HEK293 (cell line): ENCODE measurements around the gene MUC4.

Experiments used
- CTCF ChIA-PET: fragments of 350-600 bp; formaldehyde crosslinking; extraction: SDS; loops from one replicate; lab custom pipeline; 2021; ENCODE audit warnings: antibody characterized with exemption; lab: Yijun Ruan, JAX
- POLR2A ChIA-PET: fragments of 300-600 bp; formaldehyde crosslinking; extraction: SDS; loops from one replicate; lab custom pipeline; 2020; ENCODE audit warnings: antibody characterized with exemption, inconsistent platforms; lab: Yijun Ruan, JAX
- H3K27ac ChIP-seq: fragments of 200-500 bp; sonication (Bioruptor generic); 2 replicates; pipeline ENCODE4 v1.5.1; 2014; ENCODE audit warnings: low read depth, low read length, control low read depth, inconsistent platforms; ENCODE audit errors: extremely low read depth
- H3K36me3 ChIP-seq, 2 experiments: fragments of 200-500 bp in 1 of 2; sonication (Bioruptor generic) in 1 of 2; 1 replicate in 1 of 2; 2 replicates in 1 of 2; pipeline ENCODE4 v1.5.1; 2014 to 2017; ENCODE audit warnings: inconsistent platforms in 2 of 2, low read length in 2 of 2; ENCODE audit not compliant: control insufficient read depth in 2 of 2, insufficient read depth in 1 of 2
- H3K4me1 ChIP-seq: fragments of 200-500 bp; sonication (Bioruptor generic); 2 replicates; pipeline ENCODE4 v1.5.1; 2014; ENCODE audit warnings: mild to moderate bottlenecking, low read length, inconsistent platforms; ENCODE audit not compliant: control insufficient read depth, insufficient read depth
- H3K4me3 ChIP-seq: 2 replicates; pipeline ENCODE4 v1.5.1; 2011; ENCODE audit warnings: low read depth, mild to moderate bottlenecking, control low read depth, low read length, moderate library complexity
- H3K9me3 ChIP-seq: fragments of 200-500 bp; sonication (Bioruptor generic); 2 replicates; pipeline ENCODE4 v1.5.1; 2014; ENCODE audit warnings: low read depth, low read length, inconsistent platforms; ENCODE audit not compliant: control insufficient read depth, insufficient read depth
- BCL11B ChIP-seq: fragments of 450-650 bp; formaldehyde crosslinking; IDR thresholded peaks from 2 replicates; pipeline ENCODE4 v1.5.1; 2016; ENCODE audit warnings: low read depth, missing biosample characterization, missing genetic modification characterization
- HOXD13 ChIP-seq: sonication (generic); formaldehyde crosslinking; IDR thresholded peaks from 2 replicates; pipeline ENCODE4 v1.8.0; 2022; ENCODE audit warnings: missing genetic modification reagents, borderline replicate concordance
- KLF9 ChIP-seq: fragments of 450-650 bp; formaldehyde crosslinking; IDR thresholded peaks from 2 replicates; pipeline ENCODE4 v1.5.1; 2016; ENCODE audit warnings: missing biosample characterization, missing genetic modification characterization, low read depth
- PRDM1 ChIP-seq: fragments of 450-650 bp; formaldehyde crosslinking; IDR thresholded peaks from 2 replicates; pipeline ENCODE4; 2016; ENCODE audit warnings: missing biosample characterization, missing genetic modification characterization
- PRDM6 ChIP-seq: fragments of 450-650 bp; formaldehyde crosslinking; IDR thresholded peaks from 2 replicates; pipeline ENCODE4 v1.5.1; 2017; ENCODE audit warnings: missing biosample characterization, missing genetic modification characterization
- SALL2 ChIP-seq: fragments of 450-650 bp; formaldehyde crosslinking; IDR thresholded peaks from 2 replicates; pipeline ENCODE4 v1.5.0; 2017; ENCODE audit warnings: missing biosample characterization, mild to moderate bottlenecking, missing genetic modification characterization, borderline replicate concordance
- TCF7L2 ChIP-seq: IDR thresholded peaks from 2 replicates; pipeline ENCODE4 v1.6.1; 2011; ENCODE audit warnings: low read depth, mild to moderate bottlenecking, inconsistent platforms, low read length, moderate library complexity, borderline replicate concordance
- ZBTB17 ChIP-seq: fragments of 450-650 bp; formaldehyde crosslinking; IDR thresholded peaks from 2 replicates; pipeline ENCODE4 v1.5.1; 2016; ENCODE audit warnings: missing biosample characterization, missing genetic modification characterization
- ZFP3 ChIP-seq: fragments of 450-650 bp; formaldehyde crosslinking; IDR thresholded peaks from 2 replicates; pipeline ENCODE4 v1.5.1; 2016; ENCODE audit warnings: low read depth, missing biosample characterization, missing genetic modification characterization
- ZNF157 ChIP-seq: fragments of 450-650 bp; formaldehyde crosslinking; IDR thresholded peaks from 2 replicates; pipeline ENCODE4 v1.5.1; 2016; ENCODE audit warnings: missing biosample characterization, missing genetic modification characterization
- ZNF169 ChIP-seq: fragments of 450-650 bp; formaldehyde crosslinking; IDR thresholded peaks from 2 replicates; pipeline ENCODE4 v1.5.1; 2016; ENCODE audit warnings: missing biosample characterization, missing genetic modification characterization
- ZNF239 ChIP-seq: fragments of 450-650 bp; formaldehyde crosslinking; IDR thresholded peaks from 2 replicates; pipeline ENCODE4 v1.5.1; 2016; ENCODE audit warnings: missing biosample characterization, missing genetic modification characterization
- ZNF292 ChIP-seq: fragments of 450-650 bp; formaldehyde crosslinking; IDR thresholded peaks from 2 replicates; pipeline ENCODE4 v1.5.1; 2016; ENCODE audit warnings: low read depth, missing biosample characterization, missing genetic modification characterization, borderline replicate concordance
- ZNF366 ChIP-seq: fragments of 450-650 bp; formaldehyde crosslinking; conservative IDR thresholded peaks from 2 replicates; pipeline ENCODE4 v1.5.1; 2016; ENCODE audit warnings: missing biosample characterization, missing genetic modification characterization
- ZNF404 ChIP-seq: fragments of 450-650 bp; formaldehyde crosslinking; IDR thresholded peaks from 2 replicates; pipeline ENCODE4 v1.5.1; 2017; ENCODE audit warnings: missing biosample characterization, missing genetic modification characterization
- ZNF423 ChIP-seq: fragments of 450-650 bp; formaldehyde crosslinking; IDR thresholded peaks from 2 replicates; pipeline ENCODE4 v1.5.1; 2016; ENCODE audit warnings: missing biosample characterization, missing genetic modification characterization
- ZNF529 ChIP-seq: fragments of 450-650 bp; formaldehyde crosslinking; IDR thresholded peaks from 2 replicates; pipeline ENCODE4 v1.5.1; 2017; ENCODE audit warnings: missing genetic modification characterization, missing biosample characterization; ENCODE audit not compliant: insufficient replicate concordance
- ZNF629 ChIP-seq: fragments of 450-650 bp; formaldehyde crosslinking; IDR thresholded peaks from 2 replicates; pipeline ENCODE4 v1.5.1; 2017; ENCODE audit warnings: missing biosample characterization, missing genetic modification characterization
- ZNF645 ChIP-seq: fragments of 450-650 bp; formaldehyde crosslinking; IDR thresholded peaks from 2 replicates; pipeline ENCODE4; 2016; ENCODE audit warnings: missing biosample characterization, missing genetic modification characterization
- ZNF670 ChIP-seq: fragments of 450-650 bp; formaldehyde crosslinking; IDR thresholded peaks from 2 replicates; pipeline ENCODE4 v1.5.1; 2016; ENCODE audit warnings: missing biosample characterization, missing genetic modification characterization, low read depth
- ZNF747 ChIP-seq: fragments of 450-650 bp; formaldehyde crosslinking; IDR thresholded peaks from 2 replicates; pipeline ENCODE4 v1.5.1; 2016; ENCODE audit warnings: missing biosample characterization, missing genetic modification characterization
- ZSCAN30 ChIP-seq: fragments of 450-650 bp; IDR thresholded peaks from 2 replicates; pipeline ENCODE4 v1.5.1; 2018; ENCODE audit warnings: missing biosample characterization, mild to moderate bottlenecking, missing genetic modification characterization, moderate library complexity
- ZSCAN4 ChIP-seq: fragments of 450-650 bp; formaldehyde crosslinking; IDR thresholded peaks from 2 replicates; pipeline ENCODE4 v1.5.1; 2017; ENCODE audit warnings: missing biosample characterization, missing genetic modification characterization

Gene MUC4

GRCh38 chr3:195757438-195757770, 54.3 kb downstream of the MUC4 start (continued):
- no peak for TF ChIP-seq ZNF157
- TF ChIP-seq ZNF747 (tag by site-specific recombination) = no peak
- TF ChIP-seq HOXD13 (CRISPR knock-in tag) = no peak
- TF ChIP-seq PRDM6 (tag by site-specific recombination) = no peak
- no peak for TF ChIP-seq ZNF292 (tag by site-specific recombination)

- POLR2A ChIA-PET = no interaction called here
- H3K27ac ChIP-seq = no peak overlapping the region
- no peaks in the 10 kb centered on the region for H3K4me1 ChIP-seq
- no peak for TF ChIP-seq TCF7L2
- no peak for TF ChIP-seq ZNF239 (tag by site-specific recombination)
- no peak for TF ChIP-seq SALL2 (tag by site-specific recombination)
- TF ChIP-seq ZBTB17 (tag by site-specific recombination) = no peak
- no peak for TF ChIP-seq ZNF169 (tag by site-specific recombination)
- no peak for TF ChIP-seq ZSCAN30 (tag by site-specific recombination)
- TF ChIP-seq BCL11B = no peak
- TF ChIP-seq ZNF292 (tag by site-specific recombination) = no peak
- 0 out of 2 replicates have a peak, but pooled peaks have one; percentile 22 for TF ChIP-seq ZSCAN4
- no peak for TF ChIP-seq ZNF157
- TF ChIP-seq KLF9 (tag by site-specific recombination) = no peak
- TF ChIP-seq ZNF366 (tag by site-specific recombination) = peak; percentile 71
- TF ChIP-seq PRDM1 (tag by site-specific recombination) = peak; percentile 94
- no peak for TF ChIP-seq ZNF529 (tag by site-specific recombination)
- TF ChIP-seq ZFP3 (tag by site-specific recombination) = no peak
- TF ChIP-seq, all 188 proteins: peak for 3
- no peaks in the 10 kb centered on the region for H3K36me3 ChIP-seq
- H3K9me3 ChIP-seq = no peaks in the 10 kb centered on the region
- H3K4me3 ChIP-seq = no peak overlapping the region
- CTCF ChIA-PET = no interaction called here
Measured at GRCh38 chr3:195755791-195756676, 55.7 kb downstream of the MUC4 start.

- CTCF ChIA-PET = no interaction called here
- no peaks in the 10 kb centered on the region for H3K4me1 ChIP-seq
Measured at GRCh38 chr3:195755391-195755790, 56.3 kb downstream of the MUC4 start.

More at GRCh38 chr3:195755391-195755790, 56.3 kb downstream of the MUC4 start:
- no peaks in the 10 kb centered on the region for H3K36me3 ChIP-seq
- TF ChIP-seq ZNF629 (tag by site-specific recombination) (no peak), ZNF404 (tag by site-specific recombination) (no peak), ZNF670 (tag by site-specific recombination) (no peak), ZNF423 (tag by site-specific recombination) (no peak), ZNF645 (no peak), ZNF157 (no peak)
- H3K4me3 ChIP-seq = no peak overlapping the region
- no peak overlapping the region for H3K27ac ChIP-seq
- H3K9me3 ChIP-seq = no peaks in the 10 kb centered on the region
- POLR2A ChIA-PET = no interaction called here
